K562 (cell line): Measurements from ENCODE around the gene FIBP. TPM values are rescaled to one million over a fixed set of nuclear protein-coding genes. Genes with fewer than 3 reads are reported as not detected.
A peak's percentile ranks its signal among the peaks of the same experiment; 100 is the strongest.

ENCODE experiments used
- ARID1B ChIP-seq: fragments of 450-650 bp; IDR thresholded peaks from 2 replicates; pipeline ENCODE4 v1.6.1; 2016; ENCODE audit warnings: antibody characterized with exemption, mild to moderate bottlenecking, inconsistent platforms
- BCOR ChIP-seq: fragments of 450-650 bp; IDR thresholded peaks from 2 replicates; pipeline ENCODE4 v1.6.1; 2016
- EP300 ChIP-seq: IDR thresholded peaks from 2 replicates; pipeline ENCODE4 v1.6.1; 2012; ENCODE audit warnings: low read length, improper control_type of control experiment
- ESRRA ChIP-seq: fragments of 450-650 bp; IDR thresholded peaks from 2 replicates; pipeline ENCODE4 v1.6.1; 2014; ENCODE audit warnings: low read depth, mild to moderate bottlenecking, moderate library complexity, borderline replicate concordance
- GATAD2A ChIP-seq: fragments of 450-650 bp; IDR thresholded peaks from 2 replicates; pipeline ENCODE4 v1.6.1; 2017
- KLF6 ChIP-seq: fragments of 250-450 bp; sonication (Bioruptor Pico); IDR thresholded peaks from 2 replicates; pipeline ENCODE4 v1.4.0; 2020; ENCODE audit warnings: mild to moderate bottlenecking, moderate library complexity, borderline replicate concordance
- MBD2 ChIP-seq: sonication (generic); IDR thresholded peaks from 2 replicates; pipeline ENCODE4 v1.6.1; 2016; ENCODE audit warnings: low read depth, borderline replicate concordance
- MTA1 ChIP-seq: fragments of 450-650 bp; IDR thresholded peaks from 2 replicates; pipeline ENCODE4 v1.6.1; 2017; ENCODE audit warnings: borderline replicate concordance
- NCOR1 ChIP-seq: fragments of 450-650 bp; IDR thresholded peaks from 2 replicates; pipeline ENCODE4 v1.6.1; 2016; ENCODE audit warnings: mild to moderate bottlenecking, moderate library complexity
- RB1 ChIP-seq: fragments of 450-650 bp; IDR thresholded peaks from 2 replicates; pipeline ENCODE4 v1.6.1; 2017; ENCODE audit warnings: low read depth, mild to moderate bottlenecking
- RBFOX2 ChIP-seq: fragments of 200-400 bp; formaldehyde crosslinking; IDR thresholded peaks from 2 replicates; pipeline ENCODE4 v1.6.1; 2017; ENCODE audit warnings: low read depth, mild to moderate bottlenecking, low read length, moderate library complexity
- TEAD1 ChIP-seq, 2 experiments: fragments of 450-650 bp in 1 of 2; sonication (generic) in 1 of 2; formaldehyde crosslinking; IDR thresholded peaks; 2 replicates each; pipeline versions ENCODE4 v1.4.0 to v1.8.0; 2020 to 2022; ENCODE audit warnings: mild to moderate bottlenecking in 2 of 2, missing genetic modification reagents in 1 of 2
- TGIF2 ChIP-seq: sonication (generic); formaldehyde crosslinking; IDR thresholded peaks from 2 replicates; pipeline ENCODE4 v1.8.1; 2022; ENCODE audit warnings: mild to moderate bottlenecking, missing genetic modification reagents, moderate library complexity
- TRIM24 ChIP-seq, 2 experiments: fragments of 450-650 bp; IDR thresholded peaks; 2 replicates each; pipeline ENCODE4 v1.6.1; 2016
- ZBTB7A ChIP-seq: IDR thresholded peaks from 2 replicates; pipeline ENCODE4 v1.6.1; 2011; ENCODE audit warnings: low read depth, mild to moderate bottlenecking, low read length, moderate library complexity, borderline replicate concordance; ENCODE audit not compliant: control insufficient read depth
- ZNF24 ChIP-seq: fragments of 450-650 bp; IDR thresholded peaks from 2 replicates; pipeline ENCODE4 v1.6.1; 2016
- ZNF830 ChIP-seq: fragments of 250-450 bp; sonication (Bioruptor Pico); IDR thresholded peaks from 2 replicates; pipeline ENCODE4 v1.5.0; 2021; ENCODE audit warnings: mild to moderate bottlenecking
- polyA plus RNA-seq, 8 experiments: library from polyadenylated mRNA; depleted of rRNA in 4 of 8; stranded (reverse) in 5 of 8; unstranded in 3 of 8; fragments of >200 nt; fragmentation: Nextera tagmentation in 2 of 8; fragmentation: Illumina TruSeq in 1 of 8; extraction: Ambion mirVana in 2 of 8; extraction: Trizol in 1 of 8; gene quantifications; 2 replicates each; pipeline versions ENCODE4 v1.2.1 to v1.2.3, GENCODE V29; 2011 to 2014; ENCODE audit warnings: inconsistent platforms in 1 of 8, missing spikeins in 1 of 8
- total RNA-seq, 7 experiments: library from RNA; depleted of rRNA in 6 of 7; stranded (reverse); fragments of >200 nt in 6 of 7; fragmentation: Illumina TruSeq in 2 of 7; extraction: Trizol in 2 of 7; gene quantifications; 2 replicates each; pipeline versions ENCODE4 v1.2.1 to v1.2.3, GENCODE V29; 2011 to 2021; ENCODE audit warnings: low replicate concordance in 1 of 7
- TF ChIP-seq, protein P1 (sequence below): sonication (generic); formaldehyde crosslinking; IDR thresholded peaks from 2 replicates; pipeline ENCODE4 v1.8.0; 2023; ENCODE audit warnings: mild to moderate bottlenecking, missing genetic modification reagents
- TF ChIP-seq, protein P2 (sequence below), 2 experiments: fragments of 450-650 bp; IDR thresholded peaks; 2 replicates each; pipeline ENCODE4 v1.6.1; 2016
- TF ChIP-seq, protein P3 (sequence below): sonication (generic); formaldehyde crosslinking; IDR thresholded peaks from 2 replicates; pipeline ENCODE4 v1.8.1; 2023; ENCODE audit warnings: mild to moderate bottlenecking, missing genetic modification reagents, moderate library complexity
- TF ChIP-seq, protein P4 (sequence below): fragments of 450-650 bp; IDR thresholded peaks from 2 replicates; pipeline ENCODE4 v1.6.1; 2017; ENCODE audit warnings: antibody characterized with exemption, mild to moderate bottlenecking

Gene FIBP
- total and polyA plus RNA-seq, 9 of the 15 experiments (the other 6 are each of a cell fraction or from before 2014, with no cell fraction given): 41.2 to 79.2 (median 48.6) TPM

DNA sequence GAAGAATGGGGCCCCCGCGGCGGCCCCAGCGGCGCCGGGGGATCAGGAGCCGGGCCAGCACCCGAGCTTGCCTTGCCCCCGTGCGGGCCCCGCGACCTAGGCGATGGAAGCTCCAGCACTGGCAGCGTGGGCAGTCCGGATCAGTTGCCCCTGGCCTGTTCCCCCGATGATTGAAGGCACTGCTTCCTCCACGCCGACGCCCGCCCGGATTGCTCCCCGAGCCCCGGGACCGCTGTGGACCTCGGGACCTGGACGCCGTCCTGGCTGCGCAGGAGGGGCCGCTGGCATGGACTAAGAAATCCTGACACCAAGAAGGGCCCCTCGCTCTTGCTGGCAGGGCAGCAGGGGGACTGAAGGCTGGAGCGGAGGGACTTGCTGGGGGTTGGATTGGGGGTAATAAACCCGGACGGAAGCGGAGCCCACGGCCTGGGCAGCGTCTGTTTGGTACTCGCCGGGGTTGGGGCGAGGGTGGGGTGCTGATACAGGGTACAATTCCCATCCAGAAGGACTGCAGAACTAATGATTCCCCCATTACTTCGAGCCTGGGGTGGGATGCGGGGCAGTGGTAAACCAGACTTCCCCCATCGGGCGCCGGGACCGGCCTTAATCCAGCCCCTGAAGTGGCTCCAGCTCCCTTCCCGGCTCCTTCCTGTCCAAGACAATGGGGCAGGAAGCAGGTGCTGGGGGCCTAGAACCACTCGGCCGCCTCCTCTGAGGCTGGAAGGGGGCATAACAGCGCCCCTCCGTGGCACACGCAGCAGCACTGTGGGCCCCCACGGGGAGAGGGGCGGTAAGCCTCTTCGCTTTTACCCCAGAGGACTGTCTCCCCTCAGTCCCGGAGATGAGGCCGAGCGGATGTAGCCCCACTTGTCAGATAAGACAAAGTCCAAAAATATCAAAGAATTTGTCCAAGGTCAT is 3.2 kb upstream of the FIBP start (continued):
- TF ChIP-seq RB1 (peak; percentile 71), MTA1 (no peak), KLF6 (CRISPR knock-in tag) (no peak), MBD2 (peak; percentile 52), NCOR1 (peak; percentile 43), TRIM24 (IDR thresholded peaks at IDR 0.05) (peak in 1 of 2 experiments; percentile 23; a peak in 1 of 4 replicates), TEAD1 (CRISPR knock-in tag; IDR thresholded peaks at IDR 0.05) (peak in 1 of 2 experiments; percentile 62; a peak in 1 of 4 replicates), BCOR (no peak), ARID1B (peak; percentile 36), ESRRA (peak; percentile 83), EP300 (peak; percentile 8; the same call in 1 of the 2 replicates), ZNF830 (CRISPR knock-in tag) (no peak), TGIF2 (peak; percentile 67; the same call in 1 of the 2 replicates), ZNF24 (peak; percentile 57; the same call in 1 of the 2 replicates), ZBTB7A (peak; percentile 87), RBFOX2 (peak; percentile 72), GATAD2A (0 out of 2 replicates have a peak, but pooled peaks have one; percentile 17)
- TF ChIP-seq, protein P1, sequence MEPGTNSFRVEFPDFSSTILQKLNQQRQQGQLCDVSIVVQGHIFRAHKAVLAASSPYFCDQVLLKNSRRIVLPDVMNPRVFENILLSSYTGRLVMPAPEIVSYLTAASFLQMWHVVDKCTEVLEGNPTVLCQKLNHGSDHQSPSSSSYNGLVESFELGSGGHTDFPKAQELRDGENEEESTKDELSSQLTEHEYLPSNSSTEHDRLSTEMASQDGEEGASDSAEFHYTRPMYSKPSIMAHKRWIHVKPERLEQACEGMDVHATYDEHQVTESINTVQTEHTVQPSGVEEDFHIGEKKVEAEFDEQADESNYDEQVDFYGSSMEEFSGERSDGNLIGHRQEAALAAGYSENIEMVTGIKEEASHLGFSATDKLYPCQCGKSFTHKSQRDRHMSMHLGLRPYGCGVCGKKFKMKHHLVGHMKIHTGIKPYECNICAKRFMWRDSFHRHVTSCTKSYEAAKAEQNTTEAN (CRISPR knock-in tag): peak; percentile 12; the same call in 1 of the 2 replicates
- TF ChIP-seq, protein P2, sequence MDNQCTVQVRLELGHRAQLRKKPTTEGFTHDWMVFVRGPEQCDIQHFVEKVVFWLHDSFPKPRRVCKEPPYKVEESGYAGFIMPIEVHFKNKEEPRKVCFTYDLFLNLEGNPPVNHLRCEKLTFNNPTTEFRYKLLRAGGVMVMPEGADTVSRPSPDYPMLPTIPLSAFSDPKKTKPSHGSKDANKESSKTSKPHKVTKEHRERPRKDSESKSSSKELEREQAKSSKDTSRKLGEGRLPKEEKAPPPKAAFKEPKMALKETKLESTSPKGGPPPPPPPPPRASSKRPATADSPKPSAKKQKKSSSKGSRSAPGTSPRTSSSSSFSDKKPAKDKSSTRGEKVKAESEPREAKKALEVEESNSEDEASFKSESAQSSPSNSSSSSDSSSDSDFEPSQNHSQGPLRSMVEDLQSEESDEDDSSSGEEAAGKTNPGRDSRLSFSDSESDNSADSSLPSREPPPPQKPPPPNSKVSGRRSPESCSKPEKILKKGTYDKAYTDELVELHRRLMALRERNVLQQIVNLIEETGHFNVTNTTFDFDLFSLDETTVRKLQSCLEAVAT (IDR thresholded peaks at IDR 0.05): peak in 1 of 2 experiments; percentile 22; a peak in 1 of 4 replicates
- TF ChIP-seq, protein P3, sequence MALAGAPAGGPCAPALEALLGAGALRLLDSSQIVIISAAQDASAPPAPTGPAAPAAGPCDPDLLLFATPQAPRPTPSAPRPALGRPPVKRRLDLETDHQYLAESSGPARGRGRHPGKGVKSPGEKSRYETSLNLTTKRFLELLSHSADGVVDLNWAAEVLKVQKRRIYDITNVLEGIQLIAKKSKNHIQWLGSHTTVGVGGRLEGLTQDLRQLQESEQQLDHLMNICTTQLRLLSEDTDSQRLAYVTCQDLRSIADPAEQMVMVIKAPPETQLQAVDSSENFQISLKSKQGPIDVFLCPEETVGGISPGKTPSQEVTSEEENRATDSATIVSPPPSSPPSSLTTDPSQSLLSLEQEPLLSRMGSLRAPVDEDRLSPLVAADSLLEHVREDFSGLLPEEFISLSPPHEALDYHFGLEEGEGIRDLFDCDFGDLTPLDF (CRISPR knock-in tag): no peak
- TF ChIP-seq, protein P4, sequence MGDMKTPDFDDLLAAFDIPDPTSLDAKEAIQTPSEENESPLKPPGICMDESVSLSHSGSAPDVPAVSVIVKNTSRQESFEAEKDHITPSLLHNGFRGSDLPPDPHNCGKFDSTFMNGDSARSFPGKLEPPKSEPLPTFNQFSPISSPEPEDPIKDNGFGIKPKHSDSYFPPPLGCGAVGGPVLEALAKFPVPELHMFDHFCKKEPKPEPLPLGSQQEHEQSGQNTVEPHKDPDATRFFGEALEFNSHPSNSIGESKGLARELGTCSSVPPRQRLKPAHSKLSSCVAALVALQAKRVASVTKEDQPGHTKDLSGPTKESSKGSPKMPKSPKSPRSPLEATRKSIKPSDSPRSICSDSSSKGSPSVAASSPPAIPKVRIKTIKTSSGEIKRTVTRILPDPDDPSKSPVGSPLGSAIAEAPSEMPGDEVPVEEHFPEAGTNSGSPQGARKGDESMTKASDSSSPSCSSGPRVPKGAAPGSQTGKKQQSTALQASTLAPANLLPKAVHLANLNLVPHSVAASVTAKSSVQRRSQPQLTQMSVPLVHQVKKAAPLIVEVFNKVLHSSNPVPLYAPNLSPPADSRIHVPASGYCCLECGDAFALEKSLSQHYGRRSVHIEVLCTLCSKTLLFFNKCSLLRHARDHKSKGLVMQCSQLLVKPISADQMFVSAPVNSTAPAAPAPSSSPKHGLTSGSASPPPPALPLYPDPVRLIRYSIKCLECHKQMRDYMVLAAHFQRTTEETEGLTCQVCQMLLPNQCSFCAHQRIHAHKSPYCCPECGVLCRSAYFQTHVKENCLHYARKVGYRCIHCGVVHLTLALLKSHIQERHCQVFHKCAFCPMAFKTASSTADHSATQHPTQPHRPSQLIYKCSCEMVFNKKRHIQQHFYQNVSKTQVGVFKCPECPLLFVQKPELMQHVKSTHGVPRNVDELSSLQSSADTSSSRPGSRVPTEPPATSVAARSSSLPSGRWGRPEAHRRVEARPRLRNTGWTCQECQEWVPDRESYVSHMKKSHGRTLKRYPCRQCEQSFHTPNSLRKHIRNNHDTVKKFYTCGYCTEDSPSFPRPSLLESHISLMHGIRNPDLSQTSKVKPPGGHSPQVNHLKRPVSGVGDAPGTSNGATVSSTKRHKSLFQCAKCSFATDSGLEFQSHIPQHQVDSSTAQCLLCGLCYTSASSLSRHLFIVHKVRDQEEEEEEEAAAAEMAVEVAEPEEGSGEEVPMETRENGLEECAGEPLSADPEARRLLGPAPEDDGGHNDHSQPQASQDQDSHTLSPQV: peak; percentile 61
